HG03439 (cell line): ENCODE results near the gene LYZL1.
"Not testable (repeated sequence)": the region's sequence is repeated elsewhere in the genome, so short reads cannot be mapped to it uniquely, and the experiment has no call there.

Experiments used
- ATAC-seq: cut with Tn5 transposase; IDR thresholded peaks from one replicate; pipeline ENCODE4 v1.9.1; 2021; ENCODE audit warnings: mild to moderate bottlenecking, moderate library complexity; ENCODE audit not compliant: unreplicated experiment

The LYZL1 gene

DNA sequence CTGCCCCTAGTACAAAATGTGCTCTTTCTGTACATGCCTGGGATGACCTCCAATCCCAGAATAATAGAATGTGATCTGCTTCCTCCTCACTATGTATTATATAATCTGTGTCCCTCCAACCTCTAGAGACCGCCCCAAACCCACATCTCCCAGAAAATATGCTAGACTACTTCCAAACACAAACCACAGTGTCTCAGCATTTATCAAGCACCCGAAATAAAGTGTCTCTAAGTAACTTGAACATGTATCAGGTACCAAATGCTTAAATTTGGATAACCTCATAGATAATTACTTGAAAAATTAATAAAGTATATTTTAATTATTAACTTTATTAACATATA is 16.1 kb downstream of the LYZL1 start:
- no peak for ATAC-seq

GRCh38 chr10:29306688-29307087 is 17.8 kb downstream of the LYZL1 start:
- ATAC-seq = no peak

DNA sequence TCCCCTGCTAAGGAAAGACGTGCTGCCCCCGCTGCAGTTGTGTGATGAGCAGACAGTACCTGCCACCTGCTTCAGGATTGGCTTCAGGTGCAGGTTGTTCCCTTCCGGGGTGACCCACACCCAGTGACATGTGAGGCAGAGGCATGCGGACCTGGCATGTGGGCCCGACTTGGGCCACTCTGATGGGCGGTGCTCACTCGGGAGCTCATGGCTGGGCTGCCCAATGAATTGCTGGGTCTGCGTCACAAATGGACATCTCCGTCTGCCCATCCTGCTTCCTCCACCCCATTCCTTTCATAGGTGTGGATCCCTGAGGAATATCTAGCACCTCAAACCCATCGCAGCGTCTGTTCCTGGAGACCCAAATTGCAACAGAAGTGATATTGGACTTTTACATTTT is 19.3 kb downstream of the LYZL1 start:
- not testable (repeated sequence) for ATAC-seq

- no peak for ATAC-seq
These were observed 20.6 kb downstream of the LYZL1 start for GRCh38 chr10:29309465-29309864.

GRCh38 chr10:29310463-29310862 is 21.6 kb downstream of the LYZL1 start:
- not testable (repeated sequence) for ATAC-seq

DNA sequence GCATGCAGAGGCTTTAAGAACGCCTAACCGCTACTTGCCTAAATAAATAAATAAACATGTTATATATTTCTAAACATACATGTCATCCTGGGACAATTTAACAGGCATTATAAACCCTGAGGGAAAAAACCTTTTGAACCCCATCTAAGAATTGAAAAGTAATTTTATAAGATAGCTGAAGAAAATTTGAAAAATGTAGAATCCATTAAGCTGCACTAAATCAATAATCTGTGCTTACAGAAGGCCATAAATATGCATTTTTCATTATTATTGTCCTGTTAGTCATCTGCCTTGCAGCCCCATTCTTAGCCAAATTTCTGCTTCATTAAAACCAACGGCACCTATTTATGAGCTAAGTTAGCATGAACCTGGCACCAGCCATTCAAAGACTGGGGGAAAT is 24.2 kb downstream of the LYZL1 start:
- no peak for ATAC-seq

- no peak for ATAC-seq
These were observed 25.9 kb downstream of the LYZL1 start for GRCh38 chr10:29314726-29315125.

DNA sequence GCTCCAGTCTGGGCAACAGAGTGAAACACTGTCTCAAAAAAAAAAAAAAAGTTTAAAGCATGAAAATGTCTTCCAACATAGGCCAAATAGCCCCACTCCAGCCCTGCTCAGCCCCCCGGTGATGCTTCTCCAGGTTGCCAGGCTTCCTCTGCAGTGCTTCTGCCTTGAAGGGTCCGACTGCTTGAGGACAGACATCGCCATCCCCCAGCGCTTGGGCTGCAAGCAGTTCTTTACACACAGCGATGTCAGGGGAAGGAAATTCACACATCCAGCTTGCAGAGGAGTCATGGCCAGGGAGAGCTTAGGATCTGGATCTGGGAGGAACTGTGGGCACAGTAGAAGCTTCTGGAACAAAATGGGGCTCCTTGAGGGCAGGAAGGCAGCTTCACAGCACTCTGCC is 26.9 kb downstream of the LYZL1 start:
- ATAC-seq = no peak

GRCh38 chr10:29316308-29317026 is 27.6 kb downstream of the LYZL1 start:
- ATAC-seq = no peak

DNA sequence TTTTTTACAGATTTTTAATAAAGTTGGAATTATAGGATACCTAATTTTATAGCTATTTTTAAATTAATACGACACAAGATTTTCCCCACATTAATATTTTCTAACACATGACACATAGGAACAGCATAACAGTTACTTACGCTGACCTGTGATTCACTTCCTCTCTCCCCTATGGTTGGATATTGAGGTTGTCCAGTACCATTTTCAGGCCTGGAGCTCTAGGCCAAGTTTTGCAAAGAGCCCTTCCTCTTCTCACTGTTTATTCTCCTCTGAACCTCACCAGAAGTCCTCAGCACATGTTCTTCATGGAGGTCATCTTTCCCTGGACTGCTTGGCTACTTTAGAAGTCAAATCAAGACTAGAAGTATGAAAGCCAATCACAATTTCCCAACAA is 28.2 kb downstream of the LYZL1 start:
- no peak for ATAC-seq

- no peak for ATAC-seq
These were observed 28.7 kb downstream of the LYZL1 start for GRCh38 chr10:29317423-29318021.

- ATAC-seq = not testable (repeated sequence)
These were observed 29.5 kb downstream of the LYZL1 start for GRCh38 chr10:29318141-29319071.

GRCh38 chr10:29319205-29319781 is 30.4 kb downstream of the LYZL1 start:
- ATAC-seq = no peak

DNA sequence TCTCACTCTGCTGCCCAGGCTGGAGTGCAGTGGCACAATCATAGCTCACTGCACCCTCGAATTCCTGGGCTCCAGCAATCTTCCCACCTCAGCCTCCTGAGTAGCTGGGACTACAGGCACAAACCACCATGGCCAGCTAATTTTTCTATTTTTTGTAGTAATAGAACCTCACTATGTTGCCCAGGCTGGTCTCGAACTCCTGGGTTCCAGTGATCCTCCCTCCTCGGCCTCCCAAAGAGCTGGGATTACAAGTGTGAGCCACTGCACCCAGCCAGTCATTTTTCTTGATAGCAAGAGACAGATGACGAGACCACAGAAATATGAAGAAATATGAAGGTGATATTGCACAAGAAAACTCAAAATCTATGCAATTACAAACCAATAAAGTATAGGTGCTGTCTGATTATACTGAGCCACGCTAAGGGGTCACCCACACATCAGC is 31.8 kb downstream of the LYZL1 start:
- not testable (repeated sequence) for ATAC-seq

- no peak for ATAC-seq
These were observed 32.8 kb downstream of the LYZL1 start for GRCh38 chr10:29321656-29322055.

DNA sequence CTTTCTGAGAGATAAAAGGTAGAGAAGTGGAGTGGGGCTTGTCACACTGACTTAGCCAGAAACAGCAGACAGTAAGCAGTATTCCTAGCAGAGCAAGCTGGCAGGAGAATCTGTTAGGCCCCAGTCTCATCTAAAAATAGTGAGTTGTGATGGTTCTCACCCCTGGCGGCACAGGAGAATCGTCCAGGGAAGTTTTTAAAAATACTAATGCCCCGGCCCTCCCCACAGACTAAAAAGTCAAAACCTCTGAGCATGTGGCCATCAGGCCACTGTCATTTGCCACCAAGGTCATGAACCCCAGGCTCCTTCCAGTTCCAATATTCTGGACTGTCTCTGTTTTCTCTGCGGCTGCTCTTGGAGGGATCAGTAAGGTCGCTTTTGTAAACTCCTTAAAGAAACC is 34.0 kb downstream of the LYZL1 start:
- no peak for ATAC-seq

DNA sequence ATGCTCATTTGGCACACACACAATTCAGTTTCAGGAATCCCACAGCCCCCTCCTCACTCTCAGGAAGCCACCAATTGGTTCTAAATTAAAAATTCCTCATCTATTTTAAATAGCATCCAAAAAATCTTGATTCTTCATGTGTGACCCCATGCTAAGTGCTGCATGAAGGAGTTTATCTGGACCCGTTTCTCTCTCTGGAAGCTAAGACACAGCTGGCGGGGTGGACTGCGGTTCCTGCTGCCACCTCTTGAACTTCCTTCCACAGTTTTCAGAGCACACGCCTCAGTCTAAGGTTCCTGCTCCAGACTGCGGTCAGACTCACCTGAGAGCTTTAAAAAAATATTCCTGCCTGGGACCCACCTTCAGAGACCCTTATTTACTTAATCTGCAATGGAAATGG is 34.5 kb downstream of the LYZL1 start:
- ATAC-seq = no peak

DNA sequence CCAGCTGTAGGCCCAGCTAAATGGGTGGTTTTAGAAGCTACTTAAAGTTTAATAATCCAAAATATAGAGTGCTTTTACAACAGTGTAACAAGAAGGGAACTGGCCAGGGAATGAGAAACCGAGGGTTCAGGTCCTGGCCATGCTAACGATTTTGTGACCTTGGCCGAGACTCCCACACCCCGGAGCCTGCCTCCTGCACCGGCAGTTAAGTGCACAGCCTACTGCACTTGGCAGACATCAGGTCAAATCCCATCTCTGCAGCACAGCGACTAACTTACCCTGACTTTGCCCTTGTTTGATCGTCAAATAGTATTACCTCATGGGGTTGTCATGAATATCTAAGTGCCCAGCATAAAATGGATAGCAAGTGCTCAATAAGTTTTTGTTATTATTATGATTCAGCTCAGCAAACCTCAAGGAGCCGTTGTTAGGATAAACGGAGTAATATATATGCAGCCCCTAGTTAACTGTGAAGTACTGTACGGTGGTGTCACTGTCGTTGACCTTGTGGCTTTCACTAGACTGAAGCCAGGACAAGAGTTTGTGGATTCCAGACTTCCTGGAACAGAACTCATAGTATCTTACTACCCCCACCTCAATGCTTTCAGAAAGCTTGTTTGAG is 35.5 kb downstream of the LYZL1 start:
- ATAC-seq = no peak

- ATAC-seq = no peak
These were observed 37.4 kb downstream of the LYZL1 start for GRCh38 chr10:29326299-29326698.

- no peak for ATAC-seq
These were observed 38.2 kb downstream of the LYZL1 start for GRCh38 chr10:29326886-29327745.
